H9 (cell line): ENCODE data around the gene PSTPIP1. TPM values are rescaled to one million over a fixed set of nuclear protein-coding genes. Genes with fewer than 3 reads are reported as not detected.

ENCODE experiments used
- DNase-seq: peaks from one replicate; pipeline ENCODE4 v3.0.0-alpha.2; 2017
- H2AFZ ChIP-seq: one replicate; pipeline ENCODE4 v1.6.1; 2013; ENCODE audit warnings: mild to moderate bottlenecking, low read length, control low read depth, moderate library complexity
- H2AK5ac ChIP-seq: 2 replicates; pipeline ENCODE4 v1.6.1; 2013; ENCODE audit warnings: low read length, control low read depth, mixed read lengths; ENCODE audit not compliant: insufficient read length
- H2BK120ac ChIP-seq: one replicate; pipeline ENCODE4 v1.6.1; 2013; ENCODE audit warnings: low read depth, mild to moderate bottlenecking, low read length, control low read depth, inconsistent platforms; ENCODE audit not compliant: poor library complexity, severe bottlenecking
- H2BK12ac ChIP-seq: 2 replicates; pipeline ENCODE4 v1.6.1; 2013; ENCODE audit warnings: low read length, control low read depth, mixed read lengths, low read depth; ENCODE audit not compliant: insufficient read length
- H2BK15ac ChIP-seq: 2 replicates; pipeline ENCODE4 v1.6.1; 2013; ENCODE audit warnings: low read depth, low read length, control low read depth
- H2BK20ac ChIP-seq: one replicate; pipeline ENCODE4 v1.6.1; 2013; ENCODE audit warnings: low read depth, mild to moderate bottlenecking, low read length, control low read depth, inconsistent platforms; ENCODE audit not compliant: poor library complexity, severe bottlenecking
- H2BK5ac ChIP-seq: 2 replicates; pipeline ENCODE4 v1.6.1; 2013; ENCODE audit warnings: low read length, control low read depth, mixed read lengths; ENCODE audit not compliant: insufficient read length
- H3K14ac ChIP-seq: 2 replicates; pipeline ENCODE4 v1.6.1; 2013; ENCODE audit warnings: low read length, control low read depth; ENCODE audit not compliant: insufficient read depth
- H3K18ac ChIP-seq: 2 replicates; pipeline ENCODE4 v1.6.1; 2013; ENCODE audit warnings: low read depth, mild to moderate bottlenecking, mixed read lengths, low read length, control low read depth; ENCODE audit not compliant: insufficient read length
- H3K23ac ChIP-seq: 2 replicates; pipeline ENCODE4 v1.6.1; 2013; ENCODE audit warnings: low read length, control low read depth, mixed read lengths, low read depth; ENCODE audit not compliant: insufficient read length
- H3K23me2 ChIP-seq: 2 replicates; pipeline ENCODE4 v1.6.1; 2013; ENCODE audit warnings: low read depth, mild to moderate bottlenecking, mixed read lengths, low read length, control low read depth; ENCODE audit not compliant: insufficient read length, poor library complexity, severe bottlenecking
- H3K27ac ChIP-seq: 2 replicates; pipeline ENCODE4 v1.5.1; 2013; ENCODE audit warnings: low read length, control low read depth, mixed read lengths, low read depth; ENCODE audit not compliant: insufficient read length
- H3K27me3 ChIP-seq: 2 replicates; pipeline ENCODE4 v1.6.1; 2013; ENCODE audit warnings: low read length, control low read depth, inconsistent platforms; ENCODE audit not compliant: insufficient read depth
- H3K4ac ChIP-seq: 2 replicates; pipeline ENCODE4 v1.6.1; 2013; ENCODE audit warnings: low read depth, mild to moderate bottlenecking, control low read depth, inconsistent platforms, low read length, moderate library complexity
- H3K4me1 ChIP-seq: 2 replicates; pipeline ENCODE4 v1.6.1; 2013; ENCODE audit warnings: low read length, control low read depth, inconsistent platforms; ENCODE audit not compliant: insufficient read depth
- H3K4me2 ChIP-seq: 2 replicates; pipeline ENCODE4 v1.6.1; 2013; ENCODE audit warnings: low read length, control low read depth, mixed read lengths; ENCODE audit not compliant: insufficient read length, insufficient read depth
- H3K56ac ChIP-seq: 2 replicates; pipeline ENCODE4 v1.6.1; 2013; ENCODE audit warnings: low read depth, mild to moderate bottlenecking, mixed read lengths, low read length, control low read depth; ENCODE audit not compliant: insufficient read length
- H3K79me1 ChIP-seq: 2 replicates; pipeline ENCODE4 v1.6.1; 2013; ENCODE audit warnings: low read depth, mild to moderate bottlenecking, moderate library complexity, low read length, control low read depth, inconsistent platforms; ENCODE audit not compliant: insufficient read depth, poor library complexity, severe bottlenecking
- H3K79me2 ChIP-seq: 2 replicates; pipeline ENCODE4 v1.6.1; 2013; ENCODE audit warnings: low read length, control low read depth, inconsistent platforms; ENCODE audit not compliant: insufficient read depth
- H3K9ac ChIP-seq: 2 replicates; pipeline ENCODE4 v1.6.1; 2013; ENCODE audit warnings: low read length, control low read depth, mixed read lengths; ENCODE audit not compliant: insufficient read length; ENCODE audit errors: extremely low read depth
- H3K9me3 ChIP-seq: one replicate; pipeline ENCODE4 v1.6.1; 2013; ENCODE audit warnings: low read depth, low read length, inconsistent platforms; ENCODE audit not compliant: control insufficient read depth
- H3T11ph ChIP-seq: one replicate; pipeline ENCODE4 v1.6.1; 2013; ENCODE audit warnings: mild to moderate bottlenecking, low read length, control low read depth, inconsistent platforms
- H4K20me1 ChIP-seq: one replicate; pipeline ENCODE4 v1.6.1; 2013; ENCODE audit not compliant: control insufficient read depth, insufficient read length, insufficient read depth
- H4K5ac ChIP-seq: 2 replicates; pipeline ENCODE4 v1.6.1; 2013; ENCODE audit warnings: low read depth, mild to moderate bottlenecking, mixed read lengths, low read length, control low read depth; ENCODE audit not compliant: insufficient read length
- H4K8ac ChIP-seq: replicated peaks from 2 replicates; pipeline ENCODE4 v1.6.1; 2013; ENCODE audit warnings: low read length, control low read depth, mixed read lengths, low read depth; ENCODE audit not compliant: insufficient read length
- H4K91ac ChIP-seq: 2 replicates; pipeline ENCODE4 v1.6.1; 2013; ENCODE audit warnings: low read depth, mild to moderate bottlenecking, moderate library complexity, mixed read lengths, low read length, control low read depth; ENCODE audit not compliant: insufficient read length
- H3K27ac Mint-ChIP-seq, 3 experiments: 2 replicates in 2 of 3; 3 replicates in 1 of 3; pipeline ENCODE4 v1.8.0; 2020 to 2021; ENCODE audit warnings: mixed read lengths in 3 of 3, mild to moderate bottlenecking in 1 of 3, moderate library complexity in 1 of 3
- H3K27me3 Mint-ChIP-seq: 2 replicates; pipeline ENCODE4 v1.8.0; 2021; ENCODE audit warnings: low read depth, mild to moderate bottlenecking, moderate library complexity, mixed read lengths
- H3K36me3 Mint-ChIP-seq, 3 experiments: 2 replicates in 2 of 3; 3 replicates in 1 of 3; pipeline ENCODE4 v1.8.0; 2020 to 2021; ENCODE audit warnings: low read depth in 3 of 3, mixed read lengths in 3 of 3; ENCODE audit not compliant: insufficient read depth in 1 of 3
- H3K4me1 Mint-ChIP-seq, 2 experiments: 2 replicates each; pipeline ENCODE4 v1.8.0; 2020; ENCODE audit warnings: mixed read lengths in 2 of 2
- H3K4me3 Mint-ChIP-seq, 2 experiments: 2 replicates in 1 of 2; 3 replicates in 1 of 2; pipeline ENCODE4 v1.8.0; 2020 to 2021; ENCODE audit warnings: mild to moderate bottlenecking in 2 of 2, mixed read lengths in 2 of 2, moderate library complexity in 1 of 2
- H3K9me3 Mint-ChIP-seq, 2 experiments: 2 replicates in 1 of 2; 3 replicates in 1 of 2; pipeline ENCODE4 v1.8.0; 2020; ENCODE audit warnings: mild to moderate bottlenecking in 2 of 2, mixed read lengths in 2 of 2, moderate library complexity in 1 of 2
- WGBS: extraction: QIAGEN DNeasy Blood & Tissue Kit; methylation state at CpG from one replicate; pipeline ENCODE4 v1.1.7; 2013; ENCODE audit warnings: missing lambda C conversion rate, low lambda C conversion rate, mixed read lengths; ENCODE audit not compliant: insufficient read length; ENCODE audit errors: extremely low coverage; 5-methylcytosine and 5-hydroxymethylcytosine counted together
- total RNA-seq: library from RNA; stranded (reverse); gene quantifications from 2 replicates; pipeline ENCODE4 v1.2.1, GENCODE V29; 2021
- TF ChIP-seq, protein P1 (sequence below): fragments of 200-600 bp; sonication (generic); conservative IDR thresholded peaks from 3 replicates; pipeline ENCODE4 v1.8.0; 2021; ENCODE audit warnings: antibody characterized with exemption, mild to moderate bottlenecking

The PSTPIP1 gene
- total RNA-seq, 1 experiment from 2014 or later: 1.8 TPM

DNA sequence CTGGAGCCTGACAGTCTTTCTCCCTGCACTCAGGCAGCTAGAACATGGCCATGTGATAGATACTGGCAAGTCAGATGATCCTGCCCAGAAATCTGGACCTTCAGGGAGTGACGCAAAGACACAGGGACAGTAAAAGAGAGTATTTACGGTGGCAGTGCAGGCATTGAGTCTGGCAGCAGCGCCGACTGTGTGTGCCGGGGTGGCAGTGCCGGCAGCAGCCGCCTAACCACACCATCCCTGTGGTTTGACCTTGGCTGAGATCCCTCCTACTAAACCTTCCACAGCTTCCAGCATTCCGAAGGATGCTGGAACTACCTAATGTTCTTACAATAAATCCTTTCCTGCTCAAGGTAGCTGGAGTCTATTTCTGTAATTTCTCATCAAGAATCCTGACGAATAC, 80.6 kb downstream of the PSTPIP1 start:
- Histone ChIP-seq H3K27ac (no peak overlapping the region), H2BK20ac (no peak overlapping the region), H3K4me1 (no peaks in the 10 kb centered on the region), H4K5ac (no peak overlapping the region), H2BK120ac (no peak overlapping the region), H4K91ac (no peak overlapping the region), H3K79me1 (no peaks in the 10 kb centered on the region), H3K4ac (no peak overlapping the region), H2AFZ (no peak overlapping the region), H3K9me3 (no peaks in the 10 kb centered on the region), H3T11ph (no peak overlapping the region), H3K9ac (no peak overlapping the region), H3K18ac (no peak overlapping the region), H2BK12ac (no peak overlapping the region), H2AK5ac (no peak overlapping the region), H3K79me2 (no peaks in the 10 kb centered on the region), H2BK5ac (no peak overlapping the region), H2BK15ac (no peak overlapping the region), H3K23ac (no peak overlapping the region), H3K23me2 (no peaks in the 10 kb centered on the region), H3K4me2 (no peak overlapping the region), H4K20me1 (no peaks in the 10 kb centered on the region), H3K27me3 (no peaks in the 10 kb centered on the region), H3K14ac (no peak overlapping the region), H3K56ac (no peak overlapping the region), H4K8ac (no peak overlapping the region)
- Mint-ChIP-seq H3K9me3 (peaks cover 0 to 4% of the 10 kb centered on the region in 2 experiments; a peak in 1 of 5 replicates), H3K4me1 (peaks cover 4 to 8% of the 10 kb centered on the region in 2 experiments), H3K36me3 (peaks cover 0 to 4% (median 0%) of the 10 kb centered on the region in 3 experiments; a peak in 1 of 7 replicates), H3K27me3 (peaks cover 3% of the 10 kb centered on the region; the same call in 1 of the 2 replicates), H3K27ac (no peak overlapping the region), H3K4me3 (no peak overlapping the region)
- DNase-seq: no peak
- TF ChIP-seq, protein P1, sequence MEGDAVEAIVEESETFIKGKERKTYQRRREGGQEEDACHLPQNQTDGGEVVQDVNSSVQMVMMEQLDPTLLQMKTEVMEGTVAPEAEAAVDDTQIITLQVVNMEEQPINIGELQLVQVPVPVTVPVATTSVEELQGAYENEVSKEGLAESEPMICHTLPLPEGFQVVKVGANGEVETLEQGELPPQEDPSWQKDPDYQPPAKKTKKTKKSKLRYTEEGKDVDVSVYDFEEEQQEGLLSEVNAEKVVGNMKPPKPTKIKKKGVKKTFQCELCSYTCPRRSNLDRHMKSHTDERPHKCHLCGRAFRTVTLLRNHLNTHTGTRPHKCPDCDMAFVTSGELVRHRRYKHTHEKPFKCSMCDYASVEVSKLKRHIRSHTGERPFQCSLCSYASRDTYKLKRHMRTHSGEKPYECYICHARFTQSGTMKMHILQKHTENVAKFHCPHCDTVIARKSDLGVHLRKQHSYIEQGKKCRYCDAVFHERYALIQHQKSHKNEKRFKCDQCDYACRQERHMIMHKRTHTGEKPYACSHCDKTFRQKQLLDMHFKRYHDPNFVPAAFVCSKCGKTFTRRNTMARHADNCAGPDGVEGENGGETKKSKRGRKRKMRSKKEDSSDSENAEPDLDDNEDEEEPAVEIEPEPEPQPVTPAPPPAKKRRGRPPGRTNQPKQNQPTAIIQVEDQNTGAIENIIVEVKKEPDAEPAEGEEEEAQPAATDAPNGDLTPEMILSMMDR: no peak
- WGBS: no CpG with 5 or more reads among the region's 9 CpGs
